ENCODE measurements around the gene INTS3.

GRCh38 chr1:153696741-153697140 lies 31.1 kb upstream of the INTS3 start:
- TF ChIP-seq CTCF (conservative IDR thresholded peaks at IDR 0.05) (no peak), ZFX (IDR thresholded peaks at IDR 0.05) (no peak)
